Left forelimb (tissue), 1 donor: ENCODE results near the gene PRKN.

Source experiments
- DNase-seq: peaks from one replicate; pipeline ENCODE4 v3.0.0-alpha.2; 2018; ENCODE audit warnings: low spot score

PRKN gene

DNA sequence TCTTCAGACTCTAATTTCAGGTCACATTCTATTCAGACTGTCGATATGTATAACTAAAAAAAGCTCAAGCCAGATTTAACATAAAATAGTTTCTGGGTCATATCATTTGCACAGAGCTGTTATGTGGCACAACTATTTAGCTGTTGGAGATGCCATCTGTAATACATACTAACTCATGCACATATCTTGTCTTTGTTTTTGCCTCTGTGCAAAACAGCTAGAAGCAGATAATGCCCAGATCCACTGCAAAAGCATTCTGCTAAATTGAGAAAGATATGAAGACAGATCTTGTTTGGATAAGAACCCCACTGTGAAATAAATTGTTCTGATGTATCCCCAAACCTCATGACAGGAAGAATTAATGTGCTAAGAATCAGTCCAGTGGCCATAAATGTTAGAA, 930.9 kb downstream of the PRKN start:
- DNase-seq = no peak

DNA sequence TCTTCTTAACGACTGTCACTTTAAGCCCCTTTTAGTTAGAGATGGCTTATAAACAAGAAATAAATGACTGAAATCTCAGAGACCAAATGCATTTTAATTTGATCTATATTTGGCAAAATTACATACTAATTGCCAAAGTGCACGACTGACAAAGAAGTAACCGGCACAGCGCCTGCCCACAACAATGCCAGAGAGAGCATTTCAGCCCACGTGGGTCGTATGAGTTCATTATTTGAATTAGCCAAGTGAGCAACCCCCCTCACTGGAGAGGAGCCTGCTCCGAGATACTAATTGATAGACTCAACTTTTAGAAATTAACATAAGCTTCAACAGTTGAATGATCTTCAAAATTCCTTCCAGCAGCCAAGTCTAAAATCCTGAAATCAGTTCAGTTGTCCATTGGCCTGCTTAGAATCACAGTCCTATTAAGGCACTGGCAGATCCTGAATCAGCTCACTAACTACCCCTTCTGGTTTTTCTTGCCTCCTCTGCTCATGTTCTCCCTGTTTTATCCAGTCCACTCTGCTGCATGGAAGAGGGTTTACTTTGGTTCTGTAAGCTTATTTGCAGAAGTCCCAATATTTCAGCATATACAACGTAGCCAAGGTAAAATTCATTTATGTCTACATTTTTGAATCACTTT, 934.6 kb downstream of the PRKN start:
- DNase-seq = no peak

DNA sequence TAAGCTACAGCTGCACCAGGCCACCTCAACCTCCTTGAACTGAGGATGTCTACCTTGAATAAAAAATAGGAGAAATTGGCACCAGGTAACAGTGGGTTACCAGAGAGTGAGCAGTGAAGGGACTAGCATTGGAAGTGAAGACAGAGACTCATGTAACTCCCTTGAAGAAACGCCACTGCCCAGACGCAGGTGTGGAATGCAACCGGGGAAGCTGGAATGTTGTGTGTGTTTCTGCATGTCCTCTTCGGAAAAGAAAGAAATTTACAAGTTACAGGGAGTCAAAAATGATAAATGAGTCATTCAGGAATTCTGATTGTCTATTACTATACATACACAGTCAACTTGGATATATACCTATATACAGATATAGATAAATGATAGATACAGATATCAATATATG, 939.0 kb downstream of the PRKN start:
- no peak for DNase-seq

DNA sequence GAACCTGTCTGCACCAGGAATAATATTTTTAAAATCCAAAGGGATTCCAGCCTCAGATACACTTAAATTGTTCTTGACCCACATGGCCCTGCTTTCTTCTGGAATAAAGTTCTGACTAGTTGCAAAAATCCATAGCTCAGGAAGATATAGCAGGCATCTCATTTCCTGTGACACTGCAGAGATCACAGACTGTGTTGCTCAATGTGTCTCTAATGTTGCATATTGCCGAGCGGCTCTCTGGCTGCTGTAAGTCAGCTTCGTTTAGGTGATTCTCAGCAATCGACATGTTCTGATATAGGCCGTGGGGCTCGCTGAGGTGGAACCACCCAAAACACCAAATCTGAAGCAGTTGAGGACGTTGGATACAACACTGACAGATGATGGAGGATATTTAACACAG, 955.4 kb downstream of the PRKN start:
- no peak for DNase-seq

DNA sequence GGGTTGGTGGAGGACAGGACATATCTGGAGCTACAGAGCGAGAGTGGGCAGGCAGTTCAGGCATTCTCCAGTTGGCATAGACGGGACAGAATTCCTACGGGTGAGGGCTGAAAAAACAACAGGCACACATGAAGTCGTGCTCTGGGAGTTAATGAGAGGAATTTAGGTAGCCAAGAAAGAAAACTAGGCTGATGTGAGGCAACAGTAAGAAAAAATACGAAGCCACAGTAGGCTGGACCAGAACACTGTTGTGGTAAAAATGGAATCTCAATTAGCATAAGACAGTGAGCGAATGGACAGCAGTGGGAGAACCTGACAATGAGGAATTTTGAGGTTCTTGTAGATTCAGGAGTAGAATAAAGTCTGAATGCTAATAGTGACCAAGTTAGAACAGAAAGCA, 965.6 kb downstream of the PRKN start:
- DNase-seq = no peak

DNA sequence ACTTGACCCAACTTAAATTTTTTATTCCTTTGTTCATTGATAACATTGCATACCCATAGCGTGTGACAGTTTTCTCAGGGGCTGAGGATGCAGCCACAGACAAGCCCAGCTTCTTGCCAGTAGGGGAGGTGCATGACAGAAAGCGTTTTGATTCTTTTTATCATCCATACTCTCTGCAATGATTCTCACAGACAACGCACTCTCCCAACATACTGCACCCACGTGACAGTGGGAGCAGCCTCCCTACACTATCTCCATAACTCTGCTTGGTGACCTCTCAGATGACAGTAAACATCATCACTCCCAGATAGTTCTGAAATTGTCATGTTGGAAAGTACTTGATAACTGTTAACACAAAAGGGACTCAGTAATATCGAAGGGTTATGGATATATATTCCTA, 972.5 kb downstream of the PRKN start:
- DNase-seq = no peak

DNA sequence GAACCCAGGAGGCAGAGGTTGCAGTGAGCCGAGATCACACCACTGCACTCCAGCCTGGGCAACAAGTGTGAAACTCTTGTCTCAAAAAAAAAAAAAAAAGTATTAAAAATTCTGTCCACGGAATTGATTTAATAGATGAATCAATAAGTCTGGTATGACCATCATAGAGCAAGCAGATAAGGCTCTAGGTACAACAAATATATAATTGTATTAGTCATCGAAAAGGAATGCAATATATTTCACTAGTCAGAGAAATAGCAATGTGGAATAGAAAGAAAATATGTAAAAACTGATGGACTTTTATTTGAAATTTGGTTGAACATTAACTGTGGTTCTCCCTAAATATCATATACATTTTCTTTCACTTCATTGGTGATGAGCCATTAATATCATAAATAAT, 976.9 kb downstream of the PRKN start:
- DNase-seq = no peak

DNA sequence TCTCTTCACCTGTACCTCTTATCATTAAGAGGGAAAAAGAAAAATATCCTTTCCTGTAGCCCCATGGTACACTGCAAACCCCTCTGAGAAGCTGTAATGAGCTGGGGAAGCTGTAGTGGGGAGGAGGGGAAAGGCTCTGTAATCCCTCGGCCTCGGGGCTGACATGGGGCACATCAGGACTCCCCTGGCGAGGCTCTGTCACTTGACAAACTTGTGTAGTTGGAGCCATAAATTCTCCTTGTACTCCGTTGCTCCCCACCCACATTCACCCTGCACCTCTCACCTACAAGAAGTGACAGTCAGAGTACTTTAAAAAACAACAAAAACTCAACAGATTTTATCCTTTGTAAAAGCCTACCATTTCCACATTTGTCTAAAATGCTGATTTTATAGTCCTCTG, 978.0 kb downstream of the PRKN start:
- DNase-seq = no peak

DNA sequence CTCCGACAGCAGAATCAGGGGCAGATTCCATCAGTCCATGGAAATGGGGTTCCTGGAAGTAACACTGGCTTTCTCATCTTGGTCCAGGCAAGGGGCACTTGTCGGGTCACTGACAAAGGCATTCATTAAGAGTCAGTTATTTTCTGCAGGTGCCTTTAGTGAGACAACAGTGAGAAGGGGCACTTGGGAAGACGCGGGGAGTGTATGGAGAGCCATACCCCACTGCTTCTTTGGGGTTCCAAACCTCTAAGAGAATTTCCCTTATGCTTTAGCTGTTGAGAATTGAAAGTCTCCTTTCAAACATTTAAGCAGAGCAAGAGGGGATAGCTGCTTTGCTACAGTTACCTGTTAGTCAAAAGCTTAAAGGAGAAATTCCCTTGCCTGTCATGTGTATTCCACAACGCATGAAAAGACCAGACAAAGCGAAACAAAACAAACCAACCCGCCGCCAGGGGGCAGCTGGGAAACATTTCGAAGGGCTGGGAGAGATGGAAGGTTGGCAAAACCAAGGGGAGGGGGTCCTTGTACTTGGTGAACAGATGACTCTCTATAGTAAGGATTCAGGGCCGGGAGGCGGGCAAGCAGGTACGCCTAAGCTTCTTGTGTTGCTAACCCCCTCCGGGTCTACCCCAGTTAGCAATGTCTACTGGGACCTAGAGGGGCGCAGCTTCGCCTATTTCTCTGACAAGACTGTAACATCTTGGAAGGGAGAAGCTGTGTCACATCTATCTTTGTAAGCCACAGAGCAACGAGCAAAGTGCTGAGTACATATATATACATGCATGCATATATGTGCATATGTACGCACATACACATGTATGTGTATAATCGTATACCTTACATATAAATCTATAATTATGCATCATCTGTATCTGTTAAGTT, 978.8 kb downstream of the PRKN start:
- DNase-seq = no peak

DNA sequence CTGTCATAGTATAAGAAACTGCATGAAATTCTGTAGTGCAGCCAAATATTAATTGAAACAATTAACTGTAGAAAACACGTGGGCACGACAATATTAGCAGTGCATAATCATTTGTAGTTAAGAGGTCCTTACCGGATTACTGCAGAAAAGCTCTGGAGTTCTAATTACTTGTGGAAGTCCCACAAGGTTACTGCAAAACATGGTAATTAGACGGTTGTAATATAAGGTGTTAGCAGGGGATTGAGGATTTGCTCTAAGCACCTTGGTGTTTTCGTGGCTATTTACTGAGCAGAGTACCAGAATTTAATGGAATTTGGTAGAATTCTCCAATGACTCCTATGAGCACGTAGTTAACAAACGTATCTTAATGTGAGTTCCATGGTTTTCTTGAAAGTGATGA, 980.1 kb downstream of the PRKN start:
- no peak for DNase-seq

DNA sequence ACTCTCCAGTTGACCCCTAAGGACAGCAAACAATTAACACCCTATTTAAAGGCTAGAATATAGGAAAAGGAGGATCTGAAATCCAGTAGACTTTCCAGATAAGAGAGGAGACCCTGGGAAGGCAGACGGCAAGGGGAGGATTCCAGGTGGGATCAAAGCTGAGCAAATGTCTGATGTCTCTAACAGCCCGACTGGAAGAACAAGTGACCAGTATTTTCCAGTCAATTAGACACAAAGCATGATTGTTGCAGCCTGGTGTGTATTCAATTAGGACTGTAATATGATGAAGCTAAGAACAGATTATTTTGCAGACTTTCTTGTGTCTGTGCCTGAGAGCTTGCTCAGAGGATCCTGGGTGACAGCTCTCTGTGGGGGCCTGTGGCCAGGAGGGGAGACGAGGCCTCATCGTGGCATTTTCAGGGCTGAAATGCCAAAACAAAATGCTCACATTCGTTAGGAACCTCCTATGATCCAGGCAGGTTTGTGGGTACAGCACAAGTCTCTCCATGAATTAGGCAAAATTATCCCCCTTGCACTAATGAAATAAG, 981.9 kb downstream of the PRKN start:
- no peak for DNase-seq

DNA sequence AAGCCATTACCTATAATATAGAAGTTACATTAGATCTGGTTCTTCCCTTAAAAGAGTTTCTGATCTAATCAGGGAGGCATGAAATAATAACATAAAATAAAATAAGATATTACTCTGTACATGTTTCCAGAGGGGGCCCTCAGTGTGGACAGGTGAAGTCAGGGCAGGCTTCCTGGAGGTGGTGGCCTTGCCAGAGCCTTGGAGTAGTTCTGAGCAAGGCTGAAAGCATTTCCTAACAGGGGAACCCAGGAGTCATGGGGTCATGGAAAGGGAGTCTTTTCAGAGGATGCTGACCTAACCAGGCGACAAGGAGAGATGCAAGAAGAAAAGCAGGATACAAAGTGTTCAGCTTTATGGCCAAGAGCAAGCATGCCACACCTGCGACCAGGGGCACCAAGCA, 982.4 kb downstream of the PRKN start:
- DNase-seq = no peak

DNA sequence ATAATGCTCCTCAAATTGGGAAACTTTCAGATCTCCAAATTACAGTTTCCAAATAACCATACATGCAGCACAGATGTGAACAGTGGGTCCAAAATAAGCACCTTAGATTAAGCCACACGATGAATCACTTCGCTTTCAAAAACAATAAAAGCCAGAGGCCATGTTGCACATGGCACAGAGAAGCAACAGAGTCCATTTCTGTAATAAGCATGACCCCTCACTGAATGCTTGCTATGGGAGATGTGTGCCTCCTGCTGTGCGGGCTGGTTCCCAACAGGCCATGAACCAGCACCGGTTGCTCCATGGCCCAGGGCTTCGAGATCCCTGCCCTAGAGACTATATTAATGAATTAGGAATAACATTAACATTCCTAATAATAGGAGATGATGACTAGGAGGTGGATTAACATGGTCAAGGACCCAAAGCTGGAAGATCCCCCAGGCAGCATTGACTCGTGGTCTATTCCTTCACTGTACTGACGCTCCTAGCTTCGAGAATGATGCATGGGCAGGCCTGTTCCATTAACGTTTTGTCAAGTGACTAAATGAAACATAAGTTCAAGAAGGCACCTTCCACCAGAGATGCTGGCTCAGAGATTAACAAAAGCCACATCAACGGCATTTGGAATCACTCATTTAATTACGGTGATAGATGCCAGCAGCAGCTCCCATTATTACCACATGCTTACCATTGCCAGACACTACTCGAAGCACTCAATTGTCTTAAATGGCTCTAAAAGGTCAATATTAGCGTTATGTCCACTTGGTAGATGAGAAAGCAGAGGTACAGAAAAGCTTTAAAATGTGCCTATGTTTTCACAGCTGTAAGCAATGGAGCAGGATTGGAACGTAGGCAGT, 983.1 kb downstream of the PRKN start:
- no peak for DNase-seq

DNA sequence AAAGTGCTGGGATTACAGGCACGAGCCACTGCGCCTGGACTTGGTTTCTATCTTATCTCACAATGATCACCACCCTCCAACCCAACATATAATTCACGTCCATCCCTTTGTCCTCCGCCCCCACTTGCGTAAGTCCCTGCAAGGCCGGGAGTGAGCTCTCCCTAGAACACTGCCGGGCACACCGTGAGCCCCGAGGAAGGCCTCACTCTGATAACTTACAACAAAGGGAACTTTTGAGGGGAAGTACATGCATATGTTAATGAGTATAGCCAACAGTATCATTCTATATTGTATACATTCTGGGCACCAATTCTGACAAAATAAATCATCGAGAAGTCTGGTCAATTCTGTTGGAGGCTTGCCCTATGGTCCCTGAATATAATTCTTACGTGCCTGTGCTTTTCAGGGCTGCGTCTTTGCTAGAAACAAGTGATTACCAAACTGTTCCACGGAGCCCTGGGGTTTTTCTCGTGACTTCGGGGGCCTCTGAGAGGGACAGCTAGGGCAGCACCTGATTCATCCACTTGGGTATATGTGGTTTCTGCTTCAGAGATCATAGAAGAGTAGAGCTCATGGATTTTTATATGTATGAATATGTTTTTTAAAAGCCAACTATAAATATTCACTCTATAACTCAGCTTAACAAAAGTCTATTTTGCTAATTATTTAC, 983.9 kb downstream of the PRKN start:
- DNase-seq = no peak

DNA sequence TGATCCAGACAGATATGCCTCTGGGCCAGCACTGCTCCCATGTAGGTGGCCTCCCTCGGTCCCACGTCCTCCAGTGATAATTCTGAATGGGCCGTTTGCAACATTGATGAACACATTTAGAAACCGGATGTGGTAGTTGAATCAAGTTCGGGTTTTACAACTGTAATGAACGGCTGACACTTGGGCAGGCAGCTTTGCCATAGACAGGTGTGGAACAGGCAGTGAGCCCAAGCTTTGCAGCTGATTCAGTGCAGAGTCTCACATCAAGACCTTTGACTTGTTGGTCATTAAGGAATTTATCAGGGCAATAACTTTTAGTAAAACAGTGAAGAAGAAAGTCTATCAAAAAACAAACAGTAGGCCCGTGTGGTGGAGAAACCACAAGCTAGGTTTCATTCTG, 987.1 kb downstream of the PRKN start:
- no peak for DNase-seq

DNA sequence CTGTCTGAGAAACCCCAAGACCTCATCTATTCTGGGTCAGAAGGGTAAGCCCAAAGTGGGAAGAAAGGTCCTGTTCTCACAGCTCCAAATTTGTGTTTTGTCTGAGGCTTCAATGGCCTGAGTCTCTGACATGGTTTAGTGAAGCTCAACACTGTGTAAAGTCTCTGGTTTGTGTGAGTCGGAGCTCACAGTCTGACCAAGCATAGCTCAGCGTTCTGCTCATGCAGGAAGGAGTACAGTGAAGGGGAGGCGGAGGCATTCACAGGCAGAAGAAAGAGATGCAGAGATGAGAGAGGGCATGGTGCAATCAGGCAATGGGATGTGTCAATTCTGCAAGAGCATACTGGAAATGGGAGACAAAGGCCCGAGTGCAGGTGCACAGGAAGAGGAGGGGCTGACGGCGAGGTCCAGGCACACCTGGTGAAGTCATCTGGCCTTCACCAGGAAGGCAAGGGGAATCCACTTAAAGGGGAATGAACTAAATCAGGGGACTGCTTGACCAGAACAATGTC, 990.7 kb downstream of the PRKN start:
- no peak for DNase-seq

DNA sequence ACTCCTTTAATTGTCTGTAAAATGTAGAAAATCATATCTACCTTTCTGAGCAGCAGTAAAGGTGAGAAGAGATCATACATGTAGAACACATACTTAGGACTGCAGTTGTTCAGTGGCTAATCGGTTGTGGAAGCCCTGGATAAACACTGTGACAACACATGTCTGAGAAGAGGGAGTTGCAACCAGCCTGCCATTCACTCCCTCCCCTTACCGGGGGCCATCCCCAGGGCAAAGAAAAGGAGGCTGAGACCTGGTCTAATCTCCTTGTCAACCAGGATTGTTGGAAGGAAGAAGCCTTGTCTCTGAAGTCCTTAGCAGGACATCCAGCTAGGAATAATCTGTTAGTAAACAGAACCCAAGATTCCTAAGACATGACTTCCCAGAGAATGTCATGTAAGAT, 991.2 kb downstream of the PRKN start:
- no peak for DNase-seq

DNA sequence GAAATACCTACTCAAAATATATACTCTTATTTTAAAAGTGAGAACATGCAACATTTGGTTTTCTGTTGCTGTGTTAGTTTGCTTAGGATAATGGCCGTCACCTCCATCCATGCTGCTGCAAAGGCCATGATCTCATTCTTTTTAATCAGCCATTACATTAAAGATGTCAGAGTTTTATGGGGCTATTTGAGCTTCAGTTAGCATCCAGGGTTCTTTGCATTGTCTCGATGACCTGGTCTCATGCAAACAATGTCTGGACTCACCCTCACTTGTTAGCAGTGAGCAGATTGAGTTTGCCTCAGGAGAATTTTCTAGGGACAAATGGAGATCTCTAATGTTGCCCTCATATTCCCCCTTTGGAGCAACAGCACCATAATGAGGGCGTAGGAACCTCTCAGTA, 995.0 kb downstream of the PRKN start:
- no peak for DNase-seq

DNA sequence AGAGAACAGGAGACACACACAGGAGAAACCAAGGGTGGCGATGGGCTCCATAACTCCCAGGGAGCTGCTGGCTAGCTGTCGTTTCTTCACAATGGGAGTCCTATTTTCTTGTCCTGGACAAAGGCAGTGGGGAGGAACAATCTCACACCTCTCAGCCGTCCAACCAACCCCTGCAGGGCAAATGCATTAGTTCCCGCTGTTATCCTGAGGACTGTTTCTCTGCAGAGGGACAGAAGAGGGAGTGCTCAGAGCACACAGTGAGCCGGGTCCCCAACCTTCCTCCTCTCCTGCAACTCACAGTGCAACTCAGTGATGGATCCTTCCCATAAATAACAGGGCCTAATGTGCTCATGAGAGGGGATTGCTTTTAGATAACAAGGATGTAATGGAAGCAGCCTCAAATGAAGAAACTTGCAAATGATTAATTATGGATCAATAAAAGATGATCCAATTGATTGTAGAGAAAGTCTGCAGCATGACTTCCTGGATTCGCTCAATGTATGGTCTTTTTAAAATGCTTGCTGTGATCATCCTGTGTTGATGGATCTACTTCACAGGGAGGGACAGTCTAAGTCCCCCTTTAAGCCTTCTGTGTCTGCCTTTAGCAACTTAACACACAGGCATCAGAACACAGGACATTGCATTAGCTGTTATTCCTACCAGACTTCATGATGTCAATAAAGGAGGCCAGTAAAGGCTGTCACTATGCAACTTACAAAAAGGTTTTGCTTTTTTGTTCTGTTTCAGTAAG, 1000.3 kb downstream of the PRKN start:
- no peak for DNase-seq

DNA sequence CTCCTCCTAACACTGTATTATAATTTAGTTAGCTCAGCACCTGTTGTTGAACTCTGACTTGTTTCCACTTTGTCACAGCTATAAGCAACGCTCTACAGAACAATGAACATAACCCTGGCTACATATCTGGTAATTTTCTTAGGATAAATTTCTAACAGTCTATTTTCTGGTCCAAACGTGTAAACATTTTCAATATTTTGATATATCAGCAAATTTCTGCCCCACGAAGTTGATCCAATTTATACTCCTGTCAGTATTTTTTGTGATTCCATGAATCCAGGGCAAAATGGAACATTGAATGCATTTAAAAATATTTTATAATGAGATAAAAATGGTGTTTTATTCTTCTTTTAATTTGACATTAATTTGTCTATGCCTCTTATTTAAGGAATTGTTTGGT, 1005.2 kb downstream of the PRKN start:
- no peak for DNase-seq

DNA sequence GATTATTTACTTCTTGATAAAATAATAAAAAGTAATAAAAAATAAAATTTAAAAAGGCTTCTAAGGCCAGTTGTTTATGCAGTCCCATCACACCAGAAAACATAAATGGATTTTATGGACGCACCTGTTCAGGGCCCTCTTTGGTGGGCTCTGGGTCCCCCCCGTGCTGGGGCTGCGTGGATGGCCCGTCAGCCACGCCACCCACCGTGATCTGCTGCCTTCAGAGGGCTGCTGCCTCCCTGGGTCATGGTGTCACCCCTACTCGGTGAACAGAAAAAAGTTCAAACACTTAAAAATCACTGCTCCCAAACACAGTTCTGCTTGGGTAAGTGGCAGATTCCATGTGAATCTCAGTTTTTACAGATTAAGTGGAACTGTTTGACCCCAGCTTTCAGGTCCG, 1006.1 kb downstream of the PRKN start:
- DNase-seq = no peak
